Measurements from ENCODE around the gene CAPN8.

The CAPN8 gene

GRCh38 chr1:223513309-223513708 is 152.2 kb downstream of the CAPN8 start:
- Histone ChIP-seq H3K4me3 (ENCODE audit: control insufficient read depth in 1 of 7, extremely low read depth in 1 of 7, insufficient read depth in 4 of 7, low read depth in 2 of 7, low read length in 6 of 7) (no peak overlapping the region), H3K4me1 (ENCODE audit: control extremely low read depth in 1 of 4, control insufficient read depth in 4 of 4, insufficient read depth in 4 of 4, low read length in 3 of 4) (no peaks in the 10 kb centered on the region), H3K36me3 (ENCODE audit: control insufficient read depth in 4 of 4, insufficient read depth in 4 of 4, low read length in 3 of 4) (no peaks in the 10 kb centered on the region), H3K27me3 (replicated peaks in 2 of 5; ENCODE audit: control insufficient read depth in 4 of 5, insufficient read depth in 5 of 5, low read length in 4 of 5) (peaks cover 0 to 3% (median 0%) of the 10 kb centered on the region in 5 experiments), H3K9me3 (ENCODE audit: control extremely low read depth in 1 of 5, control insufficient read depth in 4 of 5, insufficient read depth in 2 of 5, low read depth in 1 of 5, low read length in 4 of 5) (peaks cover 0 to 7% (median 0%) of the 10 kb centered on the region in 5 experiments), H3K27ac (ENCODE audit: insufficient read depth in 1 of 2, low read depth in 1 of 2, low read length in 2 of 2, poor library complexity in 1 of 2, severe bottlenecking in 2 of 2) (no peak overlapping the region)
- 80% methylated on average over 1 of the region's 4 CpGs for WGBS (ENCODE audit: insufficient coverage)
- DNase-seq: no peak
- ChIA-PET CTCF (interaction anchor here (1.2 kb wide), 1 partner anchor 19 kb away, joined by 3 read pairs; no protein-coding TSS in a partner anchor), POLR2A (no interaction called here)

- ChIA-PET CTCF (no interaction called here), POLR2A (no interaction called here)
- Histone ChIP-seq H3K4me1 (ENCODE audit: control extremely low read depth in 1 of 4, control insufficient read depth in 4 of 4, insufficient read depth in 4 of 4, low read length in 3 of 4) (no peaks in the 10 kb centered on the region), H3K27ac (ENCODE audit: insufficient read depth in 1 of 2, low read depth in 1 of 2, low read length in 2 of 2, poor library complexity in 1 of 2, severe bottlenecking in 2 of 2) (no peak overlapping the region), H3K36me3 (ENCODE audit: control insufficient read depth in 4 of 4, insufficient read depth in 4 of 4, low read length in 3 of 4) (no peaks in the 10 kb centered on the region), H3K9me3 (ENCODE audit: control extremely low read depth in 1 of 5, control insufficient read depth in 4 of 5, insufficient read depth in 2 of 5, low read depth in 1 of 5, low read length in 4 of 5) (peaks cover 0 to 7% (median 0%) of the 10 kb centered on the region in 5 experiments), H3K27me3 (replicated peaks in 2 of 5; ENCODE audit: control insufficient read depth in 4 of 5, insufficient read depth in 5 of 5, low read length in 4 of 5) (peaks cover 0 to 3% (median 0%) of the 10 kb centered on the region in 5 experiments), H3K4me3 (ENCODE audit: control insufficient read depth in 1 of 7, extremely low read depth in 1 of 7, insufficient read depth in 4 of 7, low read depth in 2 of 7, low read length in 6 of 7) (no peak overlapping the region)
- 98% methylated on average over 4 of the region's 6 CpGs for WGBS (ENCODE audit: insufficient coverage)
- DNase-seq: no peak
Observed at GRCh38 chr1:223512057-223512456, 153.4 kb downstream of the CAPN8 start.

- no peak for DNase-seq
- POLR2A ChIA-PET: no interaction called here
- CTCF ChIA-PET: interaction anchor here (1.2 kb wide), 1 partner anchor 23 kb away, joined by 4 read pairs; no protein-coding TSS in a partner anchor
Observed at GRCh38 chr1:223508796-223509195, 156.7 kb downstream of the CAPN8 start.

GRCh38 chr1:223504741-223505140 is 160.8 kb downstream of the CAPN8 start:
- Histone ChIP-seq H3K4me1 (ENCODE audit: control extremely low read depth in 1 of 4, control insufficient read depth in 4 of 4, insufficient read depth in 4 of 4, low read length in 3 of 4) (no peaks in the 10 kb centered on the region), H3K36me3 (ENCODE audit: control insufficient read depth in 4 of 4, insufficient read depth in 4 of 4, low read length in 3 of 4) (no peaks in the 10 kb centered on the region), H3K27ac (ENCODE audit: insufficient read depth in 1 of 2, low read depth in 1 of 2, low read length in 2 of 2, poor library complexity in 1 of 2, severe bottlenecking in 2 of 2) (no peak overlapping the region), H3K9me3 (ENCODE audit: control extremely low read depth in 1 of 5, control insufficient read depth in 4 of 5, insufficient read depth in 2 of 5, low read depth in 1 of 5, low read length in 4 of 5) (no peaks in the 10 kb centered on the region), H3K4me3 (ENCODE audit: control insufficient read depth in 1 of 7, extremely low read depth in 1 of 7, insufficient read depth in 4 of 7, low read depth in 2 of 7, low read length in 6 of 7) (no peak overlapping the region), H3K27me3 (replicated peaks in 2 of 5; ENCODE audit: control insufficient read depth in 4 of 5, insufficient read depth in 5 of 5, low read length in 4 of 5) (no peaks in the 10 kb centered on the region)
- ChIA-PET CTCF (no interaction called here), POLR2A (interaction anchor here (1.0 kb wide), 1 partner anchor 508 kb away, joined by 5 read pairs; no protein-coding TSS in a partner anchor)
- DNase-seq: no peak
- 100% methylated on average over 1 of the region's 4 CpGs for WGBS (ENCODE audit: insufficient coverage)

More at GRCh38 chr1:223508796-223509195, 156.7 kb downstream of the CAPN8 start:
- Histone ChIP-seq H3K27ac (ENCODE audit: insufficient read depth in 1 of 2, low read depth in 1 of 2, low read length in 2 of 2, poor library complexity in 1 of 2, severe bottlenecking in 2 of 2) (no peak overlapping the region), H3K9me3 (ENCODE audit: control extremely low read depth in 1 of 5, control insufficient read depth in 4 of 5, insufficient read depth in 2 of 5, low read depth in 1 of 5, low read length in 4 of 5) (peaks cover 0 to 7% (median 0%) of the 10 kb centered on the region in 5 experiments), H3K36me3 (ENCODE audit: control insufficient read depth in 4 of 4, insufficient read depth in 4 of 4, low read length in 3 of 4) (no peaks in the 10 kb centered on the region), H3K4me1 (ENCODE audit: control extremely low read depth in 1 of 4, control insufficient read depth in 4 of 4, insufficient read depth in 4 of 4, low read length in 3 of 4) (no peaks in the 10 kb centered on the region), H3K27me3 (replicated peaks in 2 of 5; ENCODE audit: control insufficient read depth in 4 of 5, insufficient read depth in 5 of 5, low read length in 4 of 5) (no peaks in the 10 kb centered on the region), H3K4me3 (ENCODE audit: control insufficient read depth in 1 of 7, extremely low read depth in 1 of 7, insufficient read depth in 4 of 7, low read depth in 2 of 7, low read length in 6 of 7) (no peak overlapping the region)
- 94% methylated on average over 7 of the region's 7 CpGs for WGBS (ENCODE audit: insufficient coverage)

- Histone ChIP-seq H3K27me3 (replicated peaks in 2 of 5; ENCODE audit: control insufficient read depth in 4 of 5, insufficient read depth in 5 of 5, low read length in 4 of 5) (no peaks in the 10 kb centered on the region), H3K27ac (ENCODE audit: insufficient read depth in 1 of 2, low read depth in 1 of 2, low read length in 2 of 2, poor library complexity in 1 of 2, severe bottlenecking in 2 of 2) (no peak overlapping the region), H3K9me3 (ENCODE audit: control extremely low read depth in 1 of 5, control insufficient read depth in 4 of 5, insufficient read depth in 2 of 5, low read depth in 1 of 5, low read length in 4 of 5) (no peaks in the 10 kb centered on the region), H3K4me3 (ENCODE audit: control insufficient read depth in 1 of 7, extremely low read depth in 1 of 7, insufficient read depth in 4 of 7, low read depth in 2 of 7, low read length in 6 of 7) (no peak overlapping the region), H3K4me1 (ENCODE audit: control extremely low read depth in 1 of 4, control insufficient read depth in 4 of 4, insufficient read depth in 4 of 4, low read length in 3 of 4) (no peaks in the 10 kb centered on the region), H3K36me3 (ENCODE audit: control insufficient read depth in 4 of 4, insufficient read depth in 4 of 4, low read length in 3 of 4) (no peaks in the 10 kb centered on the region)
- ChIA-PET POLR2A (no interaction called here), CTCF (no interaction called here)
- no peak for DNase-seq
- no CpG with 5 or more reads among the region's 4 CpGs for WGBS (ENCODE audit: insufficient coverage)
Observed at GRCh38 chr1:223503348-223503747, 162.2 kb downstream of the CAPN8 start.

GRCh38 chr1:223500560-223501425 is 164.7 kb downstream of the CAPN8 start:
- no peaks in the 10 kb centered on the region for H3K4me1 ChIP-seq (ENCODE audit: control extremely low read depth in 1 of 4, control insufficient read depth in 4 of 4, insufficient read depth in 4 of 4, low read length in 3 of 4)
- no peaks in the 10 kb centered on the region for H3K9me3 ChIP-seq (ENCODE audit: control extremely low read depth in 1 of 5, control insufficient read depth in 4 of 5, insufficient read depth in 2 of 5, low read depth in 1 of 5, low read length in 4 of 5)
- CTCF ChIA-PET: no interaction called here
- POLR2A ChIA-PET: interaction anchor here (0.6 kb wide), 1 partner anchor 338 kb away, joined by 3 read pairs; no protein-coding TSS in a partner anchor
- no peak for DNase-seq
- no peaks in the 10 kb centered on the region for H3K36me3 ChIP-seq (ENCODE audit: control insufficient read depth in 4 of 4, insufficient read depth in 4 of 4, low read length in 3 of 4)
- WGBS (ENCODE audit: insufficient coverage): 94% methylated on average over 6 of the region's 11 CpGs
- no peak overlapping the region for H3K4me3 ChIP-seq (ENCODE audit: control insufficient read depth in 1 of 7, extremely low read depth in 1 of 7, insufficient read depth in 4 of 7, low read depth in 2 of 7, low read length in 6 of 7)
- no peaks in the 10 kb centered on the region for H3K27me3 ChIP-seq (replicated peaks in 2 of 5; ENCODE audit: control insufficient read depth in 4 of 5, insufficient read depth in 5 of 5, low read length in 4 of 5)
- no peak overlapping the region for H3K27ac ChIP-seq (ENCODE audit: insufficient read depth in 1 of 2, low read depth in 1 of 2, low read length in 2 of 2, poor library complexity in 1 of 2, severe bottlenecking in 2 of 2)

- H3K27me3 ChIP-seq (replicated peaks in 2 of 5; ENCODE audit: control insufficient read depth in 4 of 5, insufficient read depth in 5 of 5, low read length in 4 of 5): no peaks in the 10 kb centered on the region
- no peak overlapping the region for H3K27ac ChIP-seq (ENCODE audit: insufficient read depth in 1 of 2, low read depth in 1 of 2, low read length in 2 of 2, poor library complexity in 1 of 2, severe bottlenecking in 2 of 2)
- WGBS (ENCODE audit: insufficient coverage): 94% methylated on average over 5 of the region's 6 CpGs
- ChIA-PET CTCF (no interaction called here), POLR2A (no interaction called here)
- no peak for DNase-seq
- no peaks in the 10 kb centered on the region for H3K4me1 ChIP-seq (ENCODE audit: control extremely low read depth in 1 of 4, control insufficient read depth in 4 of 4, insufficient read depth in 4 of 4, low read length in 3 of 4)
- H3K9me3 ChIP-seq (ENCODE audit: control extremely low read depth in 1 of 5, control insufficient read depth in 4 of 5, insufficient read depth in 2 of 5, low read depth in 1 of 5, low read length in 4 of 5): no peaks in the 10 kb centered on the region
- no peak overlapping the region for H3K4me3 ChIP-seq (ENCODE audit: control insufficient read depth in 1 of 7, extremely low read depth in 1 of 7, insufficient read depth in 4 of 7, low read depth in 2 of 7, low read length in 6 of 7)
- H3K36me3 ChIP-seq (ENCODE audit: control insufficient read depth in 4 of 4, insufficient read depth in 4 of 4, low read length in 3 of 4): no peaks in the 10 kb centered on the region
Observed at GRCh38 chr1:223496883-223497282, 168.6 kb downstream of the CAPN8 start.

All from common myeloid progenitor, CD34-positive (primary cell).